PC-9 (cell line): ENCODE data around the gene YBX1. TPM values are rescaled to one million over a fixed set of nuclear protein-coding genes. Genes with fewer than 3 reads are reported as not detected.

Source experiments
- BruUV-seq: library from RNA; stranded (reverse); fragments of 400-500 nt; replicated peaks from 2 replicates; lab custom pipeline; 2021; lab: Mats Ljungman, UMichigan
- CTCF ChIA-PET: fragments of 300-600 bp; sonication (Branson Sonifier 250); formaldehyde crosslinking; loops from one replicate; lab custom pipeline; 2022; ENCODE audit warnings: antibody characterized with exemption; lab: Charles Lee
- POLR2A ChIA-PET: fragments of 300-600 bp; sonication (Branson Sonifier 250); formaldehyde crosslinking; loops from one replicate; lab custom pipeline; 2022; ENCODE audit warnings: antibody characterized with exemption; ENCODE audit not compliant: unreplicated experiment; lab: Charles Lee
- DNase-seq, 2 experiments: peaks; one replicate each; pipeline versions ENCODE4 v3.0.0 to v3.0.0-alpha.2; 2015 to 2022; ENCODE audit warnings: mixed read lengths in 1 of 2
- H2AFZ ChIP-seq: fragments of 200-600 bp; sonication (generic); 2 replicates; pipeline ENCODE4 v1.8.1; 2017; ENCODE audit warnings: antibody characterized with exemption
- H3F3A ChIP-seq: fragments of 200-600 bp; sonication (generic); 2 replicates; pipeline ENCODE4 v1.8.1; 2017; ENCODE audit warnings: antibody characterized with exemption, mild to moderate bottlenecking, low read depth; ENCODE audit not compliant: insufficient read depth
- H3K27ac ChIP-seq: fragments of 200-600 bp; sonication (generic); 2 replicates; pipeline ENCODE4 v1.6.1; 2016; ENCODE audit warnings: mixed run types
- H3K27me3 ChIP-seq: fragments of 200-600 bp; sonication (generic); 2 replicates; pipeline ENCODE4 v1.6.1; 2016; ENCODE audit warnings: low read depth, mixed run types; ENCODE audit not compliant: insufficient read depth
- H3K36me3 ChIP-seq: fragments of 200-600 bp; sonication (generic); 2 replicates; pipeline ENCODE4 v1.6.1; 2016; ENCODE audit warnings: low read depth, mixed run types
- H3K4me1 ChIP-seq: fragments of 200-600 bp; sonication (generic); replicated peaks from 2 replicates; pipeline ENCODE4 v1.6.1; 2016; ENCODE audit warnings: mixed run types; ENCODE audit not compliant: insufficient read depth
- H3K4me2 ChIP-seq: fragments of 200-600 bp; sonication (generic); 2 replicates; pipeline ENCODE4 v1.6.1; 2017; ENCODE audit warnings: mixed run types
- H3K4me3 ChIP-seq: fragments of 200-600 bp; sonication (generic); 2 replicates; pipeline ENCODE4 v1.6.1; 2016; ENCODE audit warnings: mixed run types
- H3K79me2 ChIP-seq: fragments of 200-600 bp; sonication (generic); 2 replicates; pipeline ENCODE4 v1.6.1; 2017; ENCODE audit warnings: low read depth, mixed run types
- H3K9me2 ChIP-seq: fragments of 200-600 bp; sonication (generic); 2 replicates; pipeline ENCODE4 v1.8.1; 2017; ENCODE audit warnings: mild to moderate bottlenecking; ENCODE audit not compliant: insufficient read depth
- H3K9me3 ChIP-seq: fragments of 200-600 bp; sonication (generic); 2 replicates; pipeline ENCODE4 v1.8.1; 2016; ENCODE audit warnings: low read depth; ENCODE audit not compliant: insufficient read depth
- H4K20me1 ChIP-seq: fragments of 200-600 bp; sonication (generic); 2 replicates; pipeline ENCODE4 v1.8.1; 2017; ENCODE audit not compliant: insufficient read depth
- CTCF ChIP-seq: fragments of 200-600 bp; sonication (generic); conservative IDR thresholded peaks from 2 replicates; pipeline ENCODE4 v1.6.1; 2017; ENCODE audit warnings: mixed run types, antibody characterized with exemption, mild to moderate bottlenecking, moderate library complexity
- EZH2 ChIP-seq: fragments of 200-600 bp; sonication (generic); IDR thresholded peaks from 2 replicates; pipeline ENCODE4 v1.8.0; 2017; ENCODE audit warnings: antibody characterized with exemption, low read depth
- intact Hi-C: fragments of 100-400 bp; cut with micrococcal nuclease; formaldehyde crosslinking; loops from one replicate; pipeline ENCODE4 v1.10.0; 2022; ENCODE audit not compliant: unreplicated experiment
- total RNA-seq: library from RNA; stranded (reverse); gene quantifications from 2 replicates; pipeline ENCODE4 v1.2.3, GENCODE V29; 2021

The YBX1 gene
- total RNA-seq, 1 experiment from 2014 or later = 1,130 TPM

GRCh38 chr1:42674214-42674613 lies 8.0 kb upstream of the YBX1 start:
- no peak for DNase-seq
- CTCF ChIA-PET = no interaction called here
- H2AFZ ChIP-seq = no peak overlapping the region
- TF ChIP-seq EZH2 (no peak), CTCF (no peak)
- H3K9me2 ChIP-seq = no peaks in the 10 kb centered on the region
- no peaks in the 10 kb centered on the region for H3K79me2 ChIP-seq
- H3K27me3 ChIP-seq = no peaks in the 10 kb centered on the region
- H3K36me3 ChIP-seq = no peaks in the 10 kb centered on the region
- H4K20me1 ChIP-seq = no peaks in the 10 kb centered on the region
- no TSS peak for BruUV-seq
- no peaks in the 10 kb centered on the region; the same call in 1 of the 2 replicates for H3F3A ChIP-seq
- POLR2A ChIA-PET = interaction anchor here (0.7 kb wide), 1 partner anchor 18 kb away, joined by 4 read pairs; no protein-coding TSS in a partner anchor
- H3K4me2 ChIP-seq = no peak overlapping the region
- H3K4me3 ChIP-seq = no peak overlapping the region
- intact Hi-C loops = no loop called here
- no peaks in the 10 kb centered on the region for H3K9me3 ChIP-seq
- no peak overlapping the region for H3K27ac ChIP-seq
- no peaks in the 10 kb centered on the region for H3K4me1 ChIP-seq

- H3K79me2 ChIP-seq = no peaks in the 10 kb centered on the region
- TF ChIP-seq CTCF (no peak), EZH2 (no peak)
- intact Hi-C loops = no loop called here
- H3K9me3 ChIP-seq = no peaks in the 10 kb centered on the region
- no TSS peak for BruUV-seq
- no peaks in the 10 kb centered on the region for H3F3A ChIP-seq
- H3K9me2 ChIP-seq = no peaks in the 10 kb centered on the region
- H4K20me1 ChIP-seq = no peaks in the 10 kb centered on the region
- H3K4me1 ChIP-seq = no peaks in the 10 kb centered on the region
- no peak overlapping the region for H3K4me3 ChIP-seq
- H3K27ac ChIP-seq = no peak overlapping the region
- H3K27me3 ChIP-seq = no peaks in the 10 kb centered on the region
- H3K36me3 ChIP-seq = no peaks in the 10 kb centered on the region
- POLR2A ChIA-PET = interaction anchor here (0.7 kb wide), 1 partner anchor 18 kb away, joined by 4 read pairs; no protein-coding TSS in a partner anchor
- no peak for DNase-seq
- no peak overlapping the region for H3K4me2 ChIP-seq
- H2AFZ ChIP-seq = no peak overlapping the region
- CTCF ChIA-PET = no interaction called here
These were observed 7.5 kb upstream of the YBX1 start for GRCh38 chr1:42674682-42675081.

- Histone ChIP-seq H3K4me3 (no peak overlapping the region), H3K9me3 (no peaks in the 10 kb centered on the region), H2AFZ (no peak overlapping the region), H3K79me2 (peaks cover 5% of the 10 kb centered on the region), H3F3A (0 out of 2 replicates have a peak, but pooled peaks cover 3% of the 10 kb centered on the region), H3K4me2 (no peak overlapping the region), H3K4me1 (peaks cover 4% of the 10 kb centered on the region), H4K20me1 (no peaks in the 10 kb centered on the region), H3K36me3 (no peaks in the 10 kb centered on the region), H3K27me3 (no peaks in the 10 kb centered on the region), H3K27ac (no peak overlapping the region), H3K9me2 (no peaks in the 10 kb centered on the region)
- intact Hi-C loops = no loop called here
- POLR2A ChIA-PET = no interaction called here
- BruUV-seq = no TSS peak
- CTCF ChIA-PET = no interaction called here
- TF ChIP-seq CTCF (no peak), EZH2 (no peak)
- no peak for DNase-seq
These were observed 6.8 kb upstream of the YBX1 start for GRCh38 chr1:42675467-42675866.
